Esophagus muscularis mucosa (tissue), 3 donors: ENCODE data around the gene PLD3.

Experiments used
- CTCF ChIP-seq, 3 experiments: fragments of 200-600 bp in 2 of 3; fragments of 450-650 bp in 1 of 3; sonication (generic) in 2 of 3; IDR thresholded peaks; one replicate each; pipeline ENCODE4 v1.5.1; 2017 to 2019; ENCODE audit warnings: antibody characterized with exemption in 3 of 3, mild to moderate bottlenecking in 2 of 3, moderate library complexity in 1 of 3
- POLR2A ChIP-seq: fragments of 450-650 bp; IDR thresholded peaks from one replicate; pipeline ENCODE4 v1.6.1; 2017; ENCODE audit warnings: antibody characterized with exemption, moderate library complexity, mild to moderate bottlenecking, low read depth

DNA sequence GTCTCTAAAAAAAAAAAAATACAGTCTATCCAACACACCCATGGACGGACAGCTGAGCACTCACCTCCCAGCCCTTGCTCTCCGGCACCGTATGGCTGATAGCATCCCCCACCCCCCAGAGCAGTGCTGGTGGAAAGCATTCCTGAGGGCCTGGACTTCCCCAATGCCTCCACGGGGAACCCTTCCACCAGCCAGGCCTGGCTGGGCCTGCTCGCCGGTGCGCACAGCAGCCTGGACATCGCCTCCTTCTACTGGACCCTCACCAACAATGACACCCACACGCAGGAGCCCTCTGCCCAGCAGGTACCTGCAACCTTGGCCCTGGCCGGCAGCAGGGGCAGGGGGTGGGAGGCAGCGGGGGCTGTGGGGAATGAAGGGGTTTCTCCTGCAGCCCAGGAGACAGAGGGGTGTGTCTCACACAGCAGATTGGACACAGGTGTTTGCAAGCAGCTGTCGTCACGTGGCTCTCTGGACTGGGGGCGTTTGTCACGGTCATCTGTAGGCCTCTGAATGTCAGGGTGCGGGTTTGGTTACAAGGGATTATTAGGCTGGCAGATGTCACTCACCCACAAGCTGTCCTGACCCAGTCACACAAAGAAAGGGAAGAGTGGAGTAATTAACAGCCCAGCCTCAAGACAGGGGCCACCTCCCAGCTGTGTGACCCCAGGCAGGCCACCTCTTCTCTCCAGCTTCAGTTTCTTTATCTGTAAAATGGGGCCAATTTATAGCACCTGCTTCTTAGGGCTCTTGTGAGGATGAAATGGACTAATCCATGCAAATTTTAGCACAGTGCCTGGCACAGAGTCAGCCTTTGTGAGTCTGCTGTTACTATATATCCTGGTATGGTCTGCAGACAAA lies 19.3 kb downstream of the PLD3 start:
- TF ChIP-seq CTCF (IDR thresholded peaks at IDR 0.05) (no peak), POLR2A (no peak)
